IMR-90 (cell line): ENCODE measurements around the gene FUT8. TPM values are rescaled to one million over a fixed set of nuclear protein-coding genes. Genes with fewer than 3 reads are reported as not detected.
A peak's percentile ranks its signal among the peaks of the same experiment; 100 is the strongest.

Source experiments
- ATAC-seq: fragments of 200-7000 bp; cut with Tn5 transposase; 2 replicates; pipeline ENCODE4 v1.9.1; 2020; ENCODE audit warnings: low read depth, mild to moderate bottlenecking, moderate library complexity
- BruUV-seq: library from RNA; stranded (reverse); fragments of 400-500 nt; replicated peaks from 2 replicates; lab custom pipeline; 2021; lab: Mats Ljungman, UMichigan
- CTCF ChIA-PET: fragments of 300-600 bp; formaldehyde crosslinking; extraction: SDS; loops from one replicate; lab custom pipeline; 2021; ENCODE audit warnings: antibody characterized with exemption; lab: Yijun Ruan, JAX
- POLR2A ChIA-PET: fragments of 300-600 bp; sonication (Branson Sonifier 250); formaldehyde crosslinking; loops from one replicate; lab custom pipeline; 2022; ENCODE audit warnings: antibody characterized with exemption; ENCODE audit not compliant: unreplicated experiment; lab: Charles Lee
- DNase-seq: peaks from one replicate; pipeline ENCODE4 v3.0.0; 2013
- H2AFZ ChIP-seq: replicated peaks from 2 replicates; pipeline ENCODE3; 2013; ENCODE audit warnings: low read length, mild to moderate bottlenecking; ENCODE audit not compliant: poor library complexity
- H2AK5ac ChIP-seq: 2 replicates; pipeline ENCODE4 v1.6.1; 2013; ENCODE audit warnings: low read depth, low read length, inconsistent platforms
- H2AK9ac ChIP-seq: replicated peaks from 2 replicates; pipeline ENCODE3; 2013; ENCODE audit warnings: mild to moderate bottlenecking, low read depth, low read length, moderate library complexity; ENCODE audit not compliant: poor library complexity
- H2BK120ac ChIP-seq: 2 replicates; pipeline ENCODE4 v1.6.1; 2013; ENCODE audit warnings: low read depth, low read length, inconsistent platforms
- H2BK15ac ChIP-seq: 3 replicates; pipeline ENCODE4 v1.6.1; 2013; ENCODE audit warnings: low read depth, low read length, inconsistent platforms
- H2BK20ac ChIP-seq: 2 replicates; pipeline ENCODE4 v1.6.1; 2013; ENCODE audit warnings: low read depth, mild to moderate bottlenecking, inconsistent platforms, low read length, moderate library complexity
- H2BK5ac ChIP-seq: 2 replicates; pipeline ENCODE4 v1.6.1; 2013; ENCODE audit warnings: mild to moderate bottlenecking, low read depth, low read length, inconsistent platforms; ENCODE audit not compliant: poor library complexity, severe bottlenecking
- H3K14ac ChIP-seq: replicated peaks from 2 replicates; pipeline ENCODE4 v1.6.1; 2013; ENCODE audit warnings: low read depth, low read length, inconsistent platforms
- H3K18ac ChIP-seq: 2 replicates; pipeline ENCODE4 v1.6.1; 2013; ENCODE audit warnings: low read depth, low read length, control low read depth
- H3K23ac ChIP-seq: 2 replicates; pipeline ENCODE4 v1.6.1; 2013; ENCODE audit warnings: low read depth, low read length, inconsistent platforms
- H3K27ac ChIP-seq: 2 replicates; pipeline ENCODE4 v1.5.1; 2013; ENCODE audit warnings: mild to moderate bottlenecking, control low read depth, low read length; ENCODE audit not compliant: insufficient read depth
- H3K27me3 ChIP-seq: 2 replicates; pipeline ENCODE4 v1.6.1; 2013; ENCODE audit warnings: low read length; ENCODE audit not compliant: control insufficient read depth, insufficient read depth
- H3K36me3 ChIP-seq: 2 replicates; pipeline ENCODE4 v1.6.1; 2013; ENCODE audit warnings: low read length, mixed read lengths; ENCODE audit not compliant: control insufficient read depth, insufficient read depth
- H3K4ac ChIP-seq: 2 replicates; pipeline ENCODE4 v1.6.1; 2013; ENCODE audit warnings: low read depth, low read length, inconsistent platforms
- H3K4me1 ChIP-seq: 2 replicates; pipeline ENCODE4 v1.6.1; 2013; ENCODE audit warnings: low read length, mixed read lengths; ENCODE audit not compliant: control insufficient read depth, insufficient read depth
- H3K4me2 ChIP-seq: 2 replicates; pipeline ENCODE4 v1.6.1; 2013; ENCODE audit warnings: low read depth, mild to moderate bottlenecking, control low read depth, low read length, moderate library complexity
- H3K4me3 ChIP-seq: 2 replicates; pipeline ENCODE4 v1.5.1; 2013; ENCODE audit warnings: low read depth, mild to moderate bottlenecking, control low read depth, low read length, moderate library complexity; ENCODE audit not compliant: insufficient read depth
- H3K56ac ChIP-seq: 2 replicates; pipeline ENCODE4 v1.6.1; 2013; ENCODE audit warnings: low read length, inconsistent platforms; ENCODE audit not compliant: insufficient read depth; ENCODE audit errors: extremely low read depth
- H3K79me1 ChIP-seq, 2 experiments: 2 replicates each; pipeline ENCODE4 v1.6.1; 2013; ENCODE audit warnings: low read length in 2 of 2, inconsistent platforms in 1 of 2, low read depth in 1 of 2
- H3K9ac ChIP-seq: 2 replicates; pipeline ENCODE4 v1.6.1; 2013; ENCODE audit warnings: low read depth, low read length, control low read depth
- H3K9me1 ChIP-seq: 2 replicates; pipeline ENCODE4 v1.6.1; 2013; ENCODE audit warnings: low read length, inconsistent platforms; ENCODE audit not compliant: insufficient read depth
- H3K9me3 ChIP-seq: 2 replicates; pipeline ENCODE4 v1.6.1; 2013; ENCODE audit warnings: low read length; ENCODE audit not compliant: control insufficient read depth, insufficient read depth
- H4K20me1 ChIP-seq: 2 replicates; pipeline ENCODE4 v1.6.1; 2013; ENCODE audit warnings: low read length, inconsistent platforms; ENCODE audit not compliant: insufficient read depth
- H4K5ac ChIP-seq: 2 replicates; pipeline ENCODE4 v1.6.1; 2013; ENCODE audit warnings: mild to moderate bottlenecking, low read depth, low read length, control low read depth
- H4K8ac ChIP-seq, 2 experiments: 2 replicates each; pipeline ENCODE4 v1.6.1; 2013; ENCODE audit warnings: low read depth in 2 of 2, low read length in 2 of 2, control low read depth in 1 of 2, inconsistent platforms in 1 of 2
- H4K91ac ChIP-seq: 2 replicates; pipeline ENCODE4 v1.6.1; 2013; ENCODE audit warnings: low read depth, low read length, inconsistent platforms; ENCODE audit not compliant: insufficient read depth
- CEBPB ChIP-seq: IDR thresholded peaks from 2 replicates; pipeline ENCODE4 v1.6.1; 2012; ENCODE audit warnings: low read depth, low read length, improper control_type of control experiment
- CHD1 ChIP-seq: IDR thresholded peaks from 2 replicates; pipeline ENCODE4 v1.6.1; 2012; ENCODE audit warnings: low read depth, low read length, improper control_type of control experiment
- MAFK ChIP-seq: IDR thresholded peaks from 2 replicates; pipeline ENCODE4 v1.6.1; 2012; ENCODE audit warnings: low read depth, low read length, improper control_type of control experiment
- MXI1 ChIP-seq: IDR thresholded peaks from 2 replicates; pipeline ENCODE4 v1.6.1; 2012; ENCODE audit warnings: low read depth, mild to moderate bottlenecking, low read length, moderate library complexity, borderline replicate concordance
- RCOR1 ChIP-seq: IDR thresholded peaks from 2 replicates; pipeline ENCODE4 v1.6.1; 2012; ENCODE audit warnings: mild to moderate bottlenecking, low read length, improper control_type of control experiment; ENCODE audit not compliant: insufficient replicate concordance
- RFX5 ChIP-seq: IDR thresholded peaks from 2 replicates; pipeline ENCODE4 v1.8.0; 2012; ENCODE audit warnings: low read depth, mild to moderate bottlenecking, low read length, moderate library complexity
- dilution Hi-C: fragments of 300-500 bp; cut with HindIII; formaldehyde crosslinking; loops from one replicate; pipeline ENCODE4 v1.14.3; 2018; ENCODE audit warnings: low sequenced_read_pairs; ENCODE audit not compliant: unreplicated experiment
- in situ Hi-C: fragments of 300-500 bp; cut with MboI; formaldehyde crosslinking; loops from 3 replicates; pipeline ENCODE4 v1.14.3; 2019; ENCODE audit warnings: low sequenced_read_pairs, inconsistent platforms, mixed read lengths
- intact Hi-C: fragments of 100-400 bp; cut with micrococcal nuclease; formaldehyde crosslinking; loops from 2 replicates; pipeline ENCODE4 v1.10.0; 2022
- polyA plus RNA-seq, 3 experiments: library from polyadenylated mRNA; depleted of rRNA; stranded (reverse); fragments of >200 nt; gene quantifications; 2 replicates each; pipeline ENCODE4 v1.2.3, GENCODE V29; 2012; ENCODE audit warnings: low replicate concordance in 1 of 3
- total RNA-seq: library from RNA; depleted of rRNA; stranded (reverse); fragments of >200 nt; gene quantifications from 2 replicates; pipeline ENCODE4 v1.2.3, GENCODE V29; 2012

FUT8 gene
- total and polyA plus RNA-seq, 2 of the 4 experiments (the other 2 are of a cell fraction): 15.6 to 72.9 TPM

DNA sequence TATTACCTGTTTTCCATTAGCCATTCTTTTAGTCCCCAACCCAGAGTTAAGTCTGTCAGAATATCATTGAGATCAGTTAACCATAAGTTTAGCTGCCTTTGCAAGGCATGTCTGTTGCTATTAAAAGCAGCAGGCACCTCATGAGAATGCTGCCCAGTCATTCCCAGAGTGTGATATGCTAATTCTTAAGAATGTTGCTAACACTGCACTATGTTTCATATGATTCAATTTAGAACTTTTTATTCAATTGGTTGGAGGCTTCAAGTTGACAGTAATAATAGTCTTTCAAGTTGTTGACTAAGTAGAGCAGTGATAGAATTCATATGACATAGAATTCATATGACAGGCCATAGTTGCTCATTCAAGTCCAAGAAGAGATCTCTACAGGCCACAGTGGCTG lies 292.3 kb downstream of the FUT8 start:
- BruUV-seq: no TSS peak
- dilution Hi-C loops (no loop called here), in situ Hi-C loops (no loop called here), intact Hi-C loops (no loop called here)
- no peaks in the 10 kb centered on the region for H3K9me3 ChIP-seq
- no peak overlapping the region for H2BK5ac ChIP-seq
- no peaks in the 10 kb centered on the region; the same call in 1 of the 2 replicates for H3K9me1 ChIP-seq
- no peak overlapping the region for H2BK120ac ChIP-seq
- H3K4ac ChIP-seq: no peak overlapping the region
- no peak for TF ChIP-seq CHD1
- TF ChIP-seq RCOR1: no peak
- no peak for TF ChIP-seq MXI1
- TF ChIP-seq RFX5: no peak
- TF ChIP-seq CEBPB: no peak
- no peak for TF ChIP-seq MAFK
- H3K56ac ChIP-seq: no peak overlapping the region
- peak overlapping the region; percentile 25; the same call in 1 of the 2 replicates for H3K4me2 ChIP-seq
- no peaks in the 10 kb centered on the region for H4K20me1 ChIP-seq
- no peak overlapping the region for H3K27ac ChIP-seq
- H4K5ac ChIP-seq: no peak overlapping the region
- no peaks in the 10 kb centered on the region for H3K27me3 ChIP-seq
- H3K79me1 ChIP-seq: 0 out of 4 replicates have a peak, but pooled peaks cover 0 to 3% of the 10 kb centered on the region in 2 experiments
- DNase-seq (no peak), ATAC-seq (peak; percentile 40)
- H3K14ac ChIP-seq: no peak overlapping the region
- no peak overlapping the region for H3K4me3 ChIP-seq
- H2BK15ac ChIP-seq: no peak overlapping the region
- ChIA-PET CTCF (no interaction called here), POLR2A (no interaction called here)
- no peak overlapping the region for H3K23ac ChIP-seq
- H3K18ac ChIP-seq: no peak overlapping the region
- H2AK9ac ChIP-seq: no peak overlapping the region
- H3K4me1 ChIP-seq: peaks cover 5% of the 10 kb centered on the region
- no peaks in the 10 kb centered on the region for H3K36me3 ChIP-seq
- no peak overlapping the region for H3K9ac ChIP-seq
- no peak overlapping the region for H2AK5ac ChIP-seq
- H4K91ac ChIP-seq: no peak overlapping the region
- H4K8ac ChIP-seq: no peak overlapping the region
- no peak overlapping the region for H2BK20ac ChIP-seq
- H2AFZ ChIP-seq: no peak overlapping the region
